Right atrium auricular region (tissue), 2 donors: Measurements from ENCODE around the gene COL24A1. TPM values are rescaled to one million over a fixed set of nuclear protein-coding genes. Genes with fewer than 3 reads are reported as not detected.
"Not testable (repeated sequence)": the region's sequence is repeated elsewhere in the genome, so short reads cannot be mapped to it uniquely, and the experiment has no call there.

Experiments
- DNase-seq: peaks from one replicate; pipeline ENCODE4 v3.0.0-alpha.2; 2019; ENCODE audit warnings: low spot score
- H3K27ac ChIP-seq, 2 donors: fragments of 200-600 bp; sonication (generic); 1 replicate in 1 of 2; 2 replicates in 1 of 2; pipeline ENCODE4 v1.5.1; 2016 to 2019
- H3K27me3 ChIP-seq, 2 donors: fragments of 200-600 bp; sonication (generic); one replicate each; pipeline versions ENCODE4 v1.5.1 to v1.6.0; 2017 to 2019
- H3K36me3 ChIP-seq: fragments of 200-600 bp; sonication (generic); one replicate; pipeline ENCODE4 v1.5.1; 2016
- H3K4me1 ChIP-seq, 2 donors: fragments of 200-600 bp; sonication (generic); one replicate each; pipeline versions ENCODE4 v1.5.1 to v1.6.0; 2017 to 2019
- H3K4me3 ChIP-seq, 2 donors: fragments of 200-600 bp; sonication (generic); 1 replicate in 1 of 2; 2 replicates in 1 of 2; pipeline ENCODE4 v1.5.1; 2017 to 2019; ENCODE audit warnings: mild to moderate bottlenecking in 1 of 2, moderate library complexity in 1 of 2
- H3K9me3 ChIP-seq, 2 donors: fragments of 200-600 bp; sonication (generic); one replicate each; pipeline ENCODE4 v1.5.1; 2019
- CTCF ChIP-seq, 2 donors: fragments of 200-600 bp; sonication (generic); IDR thresholded peaks; one replicate each; pipeline ENCODE4 v1.5.1; 2019; ENCODE audit warnings: antibody characterized with exemption in 2 of 2
- total RNA-seq, 2 donors: library from RNA; depleted of rRNA; stranded (reverse); fragments of >200 nt; gene quantifications; one replicate each; pipeline ENCODE4 v1.1.0, GENCODE V29; 2016

The COL24A1 gene
- total RNA-seq, 2 donors from 2014 or later: 0.67 to 1.0 TPM

- H3K27ac ChIP-seq: no peak overlapping the region
- TF ChIP-seq CTCF (IDR thresholded peaks at IDR 0.05): no peak
- no peaks in the 10 kb centered on the region for H3K4me1 ChIP-seq
- no peak overlapping the region for H3K4me3 ChIP-seq
- peaks cover 0 to 4% of the 10 kb centered on the region in 2 donors for H3K9me3 ChIP-seq
- H3K27me3 ChIP-seq: no peaks in the 10 kb centered on the region
- DNase-seq: no peak
- no peaks in the 10 kb centered on the region for H3K36me3 ChIP-seq
These were observed 66.8 kb downstream of the COL24A1 start for GRCh38 chr1:86089765-86090164.

- Histone ChIP-seq H3K4me3 (no peak overlapping the region), H3K27me3 (no peaks in the 10 kb centered on the region), H3K4me1 (no peaks in the 10 kb centered on the region), H3K27ac (no peak overlapping the region), H3K36me3 (no peaks in the 10 kb centered on the region), H3K9me3 (no peaks in the 10 kb centered on the region)
- DNase-seq: no peak
- TF ChIP-seq CTCF (IDR thresholded peaks at IDR 0.05): no peak
These were observed 70.7 kb downstream of the COL24A1 start for GRCh38 chr1:86085741-86086409.

- H3K9me3 ChIP-seq: no peaks in the 10 kb centered on the region
- H3K27ac ChIP-seq: no peak overlapping the region
- H3K4me1 ChIP-seq: no peaks in the 10 kb centered on the region
- H3K4me3 ChIP-seq: no peak overlapping the region
- DNase-seq: no peak
- no peak for TF ChIP-seq CTCF (IDR thresholded peaks at IDR 0.05)
- no peaks in the 10 kb centered on the region for H3K27me3 ChIP-seq
- no peaks in the 10 kb centered on the region for H3K36me3 ChIP-seq
These were observed 71.6 kb downstream of the COL24A1 start for GRCh38 chr1:86084998-86085397.

- H3K27me3 ChIP-seq: no peaks in the 10 kb centered on the region
- H3K27ac ChIP-seq: no peak overlapping the region
- H3K4me3 ChIP-seq: no peak overlapping the region
- no peak for TF ChIP-seq CTCF (IDR thresholded peaks at IDR 0.05)
- H3K4me1 ChIP-seq: no peaks in the 10 kb centered on the region
- no peaks in the 10 kb centered on the region for H3K9me3 ChIP-seq
- DNase-seq: no peak
- H3K36me3 ChIP-seq: no peaks in the 10 kb centered on the region
These were observed 74.4 kb downstream of the COL24A1 start for GRCh38 chr1:86082183-86082582.

GRCh38 chr1:86072474-86072873 lies 84.1 kb downstream of the COL24A1 start:
- H3K36me3 ChIP-seq, H3K4me3 ChIP-seq, DNase-seq, H3K4me1 ChIP-seq, H3K27me3 ChIP-seq, H3K27ac ChIP-seq, H3K9me3 ChIP-seq: not testable (repeated sequence)

- not testable (repeated sequence) for H3K4me3 ChIP-seq, H3K4me1 ChIP-seq, H3K36me3 ChIP-seq, H3K27me3 ChIP-seq, DNase-seq, H3K9me3 ChIP-seq, H3K27ac ChIP-seq
These were observed 84.7 kb downstream of the COL24A1 start for GRCh38 chr1:86071870-86072269.

- Histone ChIP-seq H3K27ac (no peak overlapping the region), H3K4me3 (no peak overlapping the region), H3K4me1 (no peaks in the 10 kb centered on the region), H3K9me3 (no peaks in the 10 kb centered on the region), H3K27me3 (no peaks in the 10 kb centered on the region), H3K36me3 (no peaks in the 10 kb centered on the region)
- no peak for TF ChIP-seq CTCF (IDR thresholded peaks at IDR 0.05)
- no peak for DNase-seq
These were observed 86.8 kb downstream of the COL24A1 start for GRCh38 chr1:86069757-86070145.
